Keratinocyte (primary cell): ENCODE measurements around the gene UBAC2. TPM values are rescaled to one million over a fixed set of nuclear protein-coding genes. Genes with fewer than 3 reads are reported as not detected.

Experiments used
- DNase-seq: peaks from one replicate; pipeline ENCODE4 v3.0.0-alpha.2; 2011; ENCODE audit warnings: low read depth, missing footprints, low spot score
- FAIRE-seq: peaks from 2 replicates; lab custom pipeline; 2011; peaks lifted over from hg19 to GRCh38; lab: Jason Lieb, UNC
- H2AFZ ChIP-seq: 2 replicates; pipeline ENCODE4 v1.6.0; 2012; ENCODE audit warnings: low read length, control low read depth, inconsistent platforms; ENCODE audit not compliant: control insufficient read depth
- H3K27ac ChIP-seq: 2 replicates; pipeline ENCODE4 v1.5.1; 2011; ENCODE audit warnings: low read length; ENCODE audit not compliant: control insufficient read depth, insufficient read depth
- H3K27me3 ChIP-seq: 3 replicates; pipeline ENCODE4 v1.6.0; 2011; ENCODE audit warnings: low read length; ENCODE audit not compliant: control insufficient read depth, insufficient read depth; ENCODE audit errors: extremely low read depth
- H3K36me3 ChIP-seq, 2 experiments: 2 replicates in 1 of 2; 3 replicates in 1 of 2; pipeline ENCODE4 v1.5.1; 2011; ENCODE audit warnings: low read length in 2 of 2, mild to moderate bottlenecking in 1 of 2; ENCODE audit not compliant: control insufficient read depth in 2 of 2, insufficient read depth in 2 of 2; ENCODE audit errors: extremely low read depth in 1 of 2
- H3K4me1 ChIP-seq: 3 replicates; pipeline ENCODE4 v1.5.1; 2011; ENCODE audit warnings: low read length; ENCODE audit not compliant: control insufficient read depth, insufficient read depth; ENCODE audit errors: extremely low read depth
- H3K4me2 ChIP-seq: 3 replicates; pipeline ENCODE4 v1.6.0; 2011; ENCODE audit warnings: low read depth, low read length; ENCODE audit not compliant: control insufficient read depth, insufficient read depth; ENCODE audit errors: extremely low read depth
- H3K4me3 ChIP-seq, 3 experiments: fragments of 200-600 bp in 1 of 3; sonication (generic) in 1 of 3; 2 replicates in 2 of 3; 3 replicates in 1 of 3; pipeline ENCODE4 v1.5.1; 2011 to 2016; ENCODE audit warnings: low read length in 3 of 3, mild to moderate bottlenecking in 3 of 3, control low read depth in 2 of 3, inconsistent platforms in 1 of 3, low read depth in 1 of 3, mixed read lengths in 1 of 3, mixed run types in 1 of 3, moderate library complexity in 1 of 3; ENCODE audit not compliant: control insufficient read depth in 2 of 3, insufficient read depth in 2 of 3; ENCODE audit errors: extremely low read depth in 1 of 3
- H3K79me2 ChIP-seq: 2 replicates; pipeline ENCODE4 v1.6.0; 2012; ENCODE audit warnings: low read length; ENCODE audit not compliant: control insufficient read depth, insufficient read depth
- H3K9ac ChIP-seq: 3 replicates; pipeline ENCODE4 v1.6.0; 2011; ENCODE audit warnings: low read length; ENCODE audit not compliant: control insufficient read depth, insufficient read depth; ENCODE audit errors: extremely low read depth
- H3K9me1 ChIP-seq: 3 replicates; pipeline ENCODE4 v1.6.0; 2011; ENCODE audit warnings: low read length; ENCODE audit not compliant: control insufficient read depth, insufficient read depth; ENCODE audit errors: extremely low read depth
- H3K9me3 ChIP-seq: 2 replicates; pipeline ENCODE4 v1.5.1; 2012; ENCODE audit warnings: low read depth, low read length; ENCODE audit not compliant: control insufficient read depth
- H4K20me1 ChIP-seq: 3 replicates; pipeline ENCODE4 v1.6.0; 2011; ENCODE audit warnings: low read length; ENCODE audit not compliant: control insufficient read depth, insufficient read depth; ENCODE audit errors: extremely low read depth
- CTCF ChIP-seq, 3 experiments: IDR thresholded peaks in 1 of 3; conservative IDR thresholded peaks in 1 of 3; optimal IDR thresholded peaks in 1 of 3; 2 replicates in 2 of 3; 3 replicates in 1 of 3; pipeline versions ENCODE3 to v1.5.1; 2011; ENCODE audit warnings: low read length in 3 of 3, mild to moderate bottlenecking in 3 of 3, moderate library complexity in 2 of 3, control low read depth in 1 of 3, inconsistent platforms in 1 of 3; ENCODE audit not compliant: insufficient read depth in 2 of 3; ENCODE audit errors: extremely low read depth in 1 of 3
- EZH2 ChIP-seq: IDR thresholded peaks from one replicate; pipeline ENCODE4 v1.6.1; 2012; ENCODE audit warnings: inconsistent platforms, mild to moderate bottlenecking, low read length, moderate library complexity
- dilution Hi-C: fragments of 300-500 bp; cut with MboI; formaldehyde crosslinking; loops from one replicate; pipeline ENCODE4 v1.7.0; 2020; ENCODE audit warnings: low sequenced_read_pairs; ENCODE audit not compliant: extremely low pct_ligation_motif_present
- polyA plus RNA-seq, 5 experiments: library from polyadenylated mRNA; depleted of rRNA in 3 of 5; stranded (reverse) in 3 of 5; stranded (forward) in 1 of 5; unstranded in 1 of 5; fragments of >200 nt; gene quantifications; 1 replicate in 1 of 5; 2 replicates in 3 of 5; 3 replicates in 1 of 5; pipeline versions ENCODE4 v1.2.1 to v1.2.3, GENCODE V29; 2011 to 2012; ENCODE audit warnings: missing spikeins in 2 of 5, low read depth in 1 of 5, low replicate concordance in 1 of 5

The UBAC2 gene
- polyA plus RNA-seq, 1 donor (not counting 4 experiments of a cell fraction or from before 2014, with no cell fraction given) = 104 TPM

GRCh38 chr13:99303863-99304521, 103.3 kb downstream of the UBAC2 start:
- Histone ChIP-seq H3K27me3 (no peaks in the 10 kb centered on the region), H3K9me3 (no peaks in the 10 kb centered on the region), H3K4me1 (peaks cover 12% of the 10 kb centered on the region), H3K36me3 (peaks cover 0 to 2% of the 10 kb centered on the region in 2 experiments), H3K79me2 (no peaks in the 10 kb centered on the region), H3K27ac (no peak overlapping the region), H3K4me3 (no peak overlapping the region), H3K4me2 (no peak overlapping the region), H3K9ac (no peak overlapping the region), H2AFZ (no peak overlapping the region), H4K20me1 (no peaks in the 10 kb centered on the region), H3K9me1 (no peaks in the 10 kb centered on the region)
- dilution Hi-C loops = no loop called here
- DNase-seq (no peak), FAIRE-seq (no peak)
- TF ChIP-seq EZH2 (no peak), CTCF (optimal IDR thresholded peaks at IDR 0.05 in 1 of 3, IDR thresholded peaks at IDR 0.05 in 1 of 3, conservative IDR thresholded peaks at IDR 0.05 in 1 of 3; ENCODE audit: extremely low read depth in 1 of 3, insufficient read depth in 2 of 3, low read length in 3 of 3) (no peak)

GRCh38 chr13:99304541-99304940, 103.9 kb downstream of the UBAC2 start:
- H3K4me2 ChIP-seq = no peak overlapping the region
- H2AFZ ChIP-seq = no peak overlapping the region
- H3K79me2 ChIP-seq = no peaks in the 10 kb centered on the region
- TF ChIP-seq CTCF (optimal IDR thresholded peaks at IDR 0.05 in 1 of 3, IDR thresholded peaks at IDR 0.05 in 1 of 3, conservative IDR thresholded peaks at IDR 0.05 in 1 of 3; ENCODE audit: extremely low read depth in 1 of 3, insufficient read depth in 2 of 3, low read length in 3 of 3) = no peak
- no peak for TF ChIP-seq EZH2
- no peaks in the 10 kb centered on the region for H4K20me1 ChIP-seq
- H3K4me1 ChIP-seq = peaks cover 12% of the 10 kb centered on the region
- FAIRE-seq = no peak
- DNase-seq = no peak
- H3K36me3 ChIP-seq = peaks cover 0 to 2% of the 10 kb centered on the region in 2 experiments
- no peak overlapping the region for H3K9ac ChIP-seq
- no peaks in the 10 kb centered on the region for H3K9me1 ChIP-seq
- no peak overlapping the region for H3K27ac ChIP-seq
- dilution Hi-C loops = no loop called here
- H3K4me3 ChIP-seq = no peak overlapping the region
- no peaks in the 10 kb centered on the region for H3K9me3 ChIP-seq
- H3K27me3 ChIP-seq = no peaks in the 10 kb centered on the region
